ENCODE data around the gene GVQW3. TPM values are rescaled to one million over a fixed set of nuclear protein-coding genes. Genes with fewer than 3 reads are reported as not detected.

Gene GVQW3
- total and polyA plus RNA-seq, 2 of the 13 experiments (the other 11 are each of a cell fraction or from before 2014, with no cell fraction given): 5.0 to 5.6 TPM

DNA sequence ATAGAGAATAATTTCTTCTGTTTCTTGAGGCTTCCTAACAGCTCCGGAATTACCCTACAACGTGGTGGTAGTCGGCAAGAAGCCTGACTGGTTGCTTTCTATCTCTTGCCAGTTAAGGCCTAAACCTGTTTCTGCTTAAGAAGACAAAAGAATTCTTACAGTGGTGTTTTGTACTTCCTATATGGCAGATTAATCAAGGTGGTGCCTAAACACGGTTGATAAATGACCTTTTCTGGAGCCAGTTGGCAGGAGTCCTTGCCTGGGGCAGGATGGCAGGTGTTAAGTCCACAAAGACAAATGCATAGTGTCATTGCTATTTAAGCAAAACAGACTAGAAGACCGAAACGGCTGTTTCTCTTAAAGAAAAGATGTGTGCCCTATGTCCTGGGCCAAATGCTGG, 9.9 kb downstream of the GVQW3 start:
- Histone ChIP-seq H3K4me2 (ENCODE audit: low read depth, low read length) (no peak overlapping the region), H3K9ac (ENCODE audit: insufficient read depth, low read depth, low read length) (no peak overlapping the region), H3K27ac (ENCODE audit: extremely low read length, insufficient read depth, low read length) (no peak overlapping the region), H3K36me3 (replicated peaks in 1 of 2; ENCODE audit: control insufficient read depth in 1 of 2, insufficient read depth in 2 of 2, low read length in 2 of 2) (no peaks in the 10 kb centered on the region), H3K4me3 (replicated peaks in 1 of 3; ENCODE audit: insufficient read depth in 1 of 3, low read depth in 2 of 3, low read length in 3 of 3) (no peak overlapping the region), H3K27me3 (ENCODE audit: control insufficient read depth in 1 of 2, insufficient read depth in 2 of 2, low read length in 2 of 2) (no peaks in the 10 kb centered on the region), H4K20me1 (ENCODE audit: insufficient read depth, low read length) (no peaks in the 10 kb centered on the region), H3K79me2 (ENCODE audit: insufficient read depth, low read length) (no peaks in the 10 kb centered on the region), H3K4me1 (ENCODE audit: insufficient read depth, low read length) (peaks cover 28% of the 10 kb centered on the region), H3K9me3 (ENCODE audit: low read length) (no peaks in the 10 kb centered on the region), H2AFZ (ENCODE audit: low read length) (no peak overlapping the region)
- intact Hi-C loops (cut with micrococcal nuclease; ENCODE audit: unreplicated experiment): no loop called here
- no TSS peak for BruUV-seq (replicated peaks)
- CTCF ChIA-PET (ENCODE audit: low intra/inter-chr PET ratio, low total read pairs): no interaction called here
- WGBS (ENCODE audit: low lambda C conversion rate): 81% methylated on average over 6 of the region's 6 CpGs
- TF ChIP-seq CCDC6 (CRISPR knock-in tag; IDR thresholded peaks at IDR 0.05) (no peak), ATM (IDR thresholded peaks at IDR 0.05; ENCODE audit: borderline replicate concordance) (no peak)
- TF ChIP-seq, protein P1, sequence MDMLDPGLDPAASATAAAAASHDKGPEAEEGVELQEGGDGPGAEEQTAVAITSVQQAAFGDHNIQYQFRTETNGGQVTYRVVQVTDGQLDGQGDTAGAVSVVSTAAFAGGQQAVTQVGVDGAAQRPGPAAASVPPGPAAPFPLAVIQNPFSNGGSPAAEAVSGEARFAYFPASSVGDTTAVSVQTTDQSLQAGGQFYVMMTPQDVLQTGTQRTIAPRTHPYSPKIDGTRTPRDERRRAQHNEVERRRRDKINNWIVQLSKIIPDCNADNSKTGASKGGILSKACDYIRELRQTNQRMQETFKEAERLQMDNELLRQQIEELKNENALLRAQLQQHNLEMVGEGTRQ (IDR thresholded peaks at IDR 0.05; ENCODE audit: low read depth, low read length): no peak
- TF ChIP-seq, protein P1 (CRISPR knock-in tag; IDR thresholded peaks at IDR 0.05; ENCODE audit: borderline replicate concordance): no peak
- FAIRE-seq: no peak
- ATAC-seq: no peak
- no peak for DNase-seq (ENCODE audit: low spot score)
- POLR2A ChIA-PET: interaction anchor here (1.4 kb wide), 1 partner anchor 53 kb away, joined by 4 read pairs; the partner anchor contains the start of gene EMSY
- in situ Hi-C loops (cut with HindIII; ENCODE audit: extremely low pct_ligation_motif_present, low pct_unique_long_range_greater_than_20kb): no loop called here

DNA sequence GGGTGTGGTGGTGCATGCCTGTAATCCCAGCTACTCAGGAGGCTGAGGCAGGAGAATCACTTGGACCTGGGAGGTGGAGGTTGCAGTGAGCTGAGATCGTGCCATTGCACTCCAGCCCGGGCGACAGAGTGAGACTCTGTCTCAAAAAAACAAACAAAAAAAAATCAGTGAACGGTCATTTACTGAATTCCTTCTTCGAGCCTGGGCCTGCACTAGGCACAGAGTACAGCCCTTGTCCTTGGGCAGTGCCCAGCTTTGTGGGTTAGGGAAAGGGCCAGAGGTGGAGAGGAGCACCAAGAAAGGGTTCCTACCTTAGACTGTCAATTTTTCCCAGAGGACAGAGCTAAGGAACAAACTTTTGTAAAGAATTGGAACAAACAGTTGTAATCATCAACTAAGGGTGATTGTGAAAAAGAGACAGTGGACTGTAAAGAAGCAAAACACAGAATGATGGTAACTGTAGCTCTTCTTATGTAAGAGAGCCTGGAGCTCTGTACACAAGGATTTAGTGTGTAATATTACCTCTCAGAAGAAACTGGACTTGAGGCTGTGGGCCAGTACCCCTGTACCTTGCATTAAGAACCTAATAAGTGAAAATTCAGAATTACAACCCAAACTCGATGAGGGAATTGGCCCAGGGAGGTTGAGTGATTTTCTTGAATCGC, 10.8 kb downstream of the GVQW3 start:
- Histone ChIP-seq H2AFZ (ENCODE audit: low read length) (peak overlapping the region; percentile 45), H3K79me2 (ENCODE audit: insufficient read depth, low read length) (no peaks in the 10 kb centered on the region), H3K36me3 (replicated peaks in 1 of 2; ENCODE audit: control insufficient read depth in 1 of 2, insufficient read depth in 2 of 2, low read length in 2 of 2) (no peaks in the 10 kb centered on the region), H3K27me3 (ENCODE audit: control insufficient read depth in 1 of 2, insufficient read depth in 2 of 2, low read length in 2 of 2) (no peaks in the 10 kb centered on the region), H3K4me3 (replicated peaks in 1 of 3; ENCODE audit: insufficient read depth in 1 of 3, low read depth in 2 of 3, low read length in 3 of 3) (peak overlapping the region in 2 of 3 experiments; percentile 12 to 24; a peak in 3 of 6 replicates), H3K9me3 (ENCODE audit: low read length) (no peaks in the 10 kb centered on the region), H3K4me2 (ENCODE audit: low read depth, low read length) (peak overlapping the region; percentile 59), H4K20me1 (ENCODE audit: insufficient read depth, low read length) (no peaks in the 10 kb centered on the region), H3K27ac (ENCODE audit: extremely low read length, insufficient read depth, low read length) (peak overlapping the region; percentile 57), H3K4me1 (ENCODE audit: insufficient read depth, low read length) (peaks cover 20% of the 10 kb centered on the region), H3K9ac (ENCODE audit: insufficient read depth, low read depth, low read length) (0 out of 2 replicates have a peak overlapping the region, but pooled peaks have one; percentile 11)
- CTCF ChIA-PET (ENCODE audit: low intra/inter-chr PET ratio, low total read pairs): no interaction called here
- intact Hi-C loops (cut with micrococcal nuclease; ENCODE audit: unreplicated experiment): no loop called here
- FAIRE-seq (no peak), ATAC-seq (peak; percentile 79), DNase-seq (ENCODE audit: low spot score) (no peak)
- POLR2A ChIA-PET: interaction anchor here (1.2 to 1.4 kb wide), 2 partner anchors 10 to 52 kb away, joined by 4 to 7 read pairs; partner anchors contain the start of gene EMSY
- in situ Hi-C loops (cut with HindIII; ENCODE audit: extremely low pct_ligation_motif_present, low pct_unique_long_range_greater_than_20kb): no loop called here
- BruUV-seq (replicated peaks): no TSS peak
- WGBS (ENCODE audit: low lambda C conversion rate): 5% methylated on average over 7 of the region's 7 CpGs
- no peak for TF ChIP-seq SOX13 (IDR thresholded peaks at IDR 0.05)
- TF ChIP-seq SOX13 (CRISPR knock-in tag; conservative IDR thresholded peaks at IDR 0.05 in 1 of 2, IDR thresholded peaks at IDR 0.05 in 1 of 2): peak in 1 of 2 experiments; percentile 47; a peak in 1 of 4 replicates
- TF ChIP-seq, protein P2, sequence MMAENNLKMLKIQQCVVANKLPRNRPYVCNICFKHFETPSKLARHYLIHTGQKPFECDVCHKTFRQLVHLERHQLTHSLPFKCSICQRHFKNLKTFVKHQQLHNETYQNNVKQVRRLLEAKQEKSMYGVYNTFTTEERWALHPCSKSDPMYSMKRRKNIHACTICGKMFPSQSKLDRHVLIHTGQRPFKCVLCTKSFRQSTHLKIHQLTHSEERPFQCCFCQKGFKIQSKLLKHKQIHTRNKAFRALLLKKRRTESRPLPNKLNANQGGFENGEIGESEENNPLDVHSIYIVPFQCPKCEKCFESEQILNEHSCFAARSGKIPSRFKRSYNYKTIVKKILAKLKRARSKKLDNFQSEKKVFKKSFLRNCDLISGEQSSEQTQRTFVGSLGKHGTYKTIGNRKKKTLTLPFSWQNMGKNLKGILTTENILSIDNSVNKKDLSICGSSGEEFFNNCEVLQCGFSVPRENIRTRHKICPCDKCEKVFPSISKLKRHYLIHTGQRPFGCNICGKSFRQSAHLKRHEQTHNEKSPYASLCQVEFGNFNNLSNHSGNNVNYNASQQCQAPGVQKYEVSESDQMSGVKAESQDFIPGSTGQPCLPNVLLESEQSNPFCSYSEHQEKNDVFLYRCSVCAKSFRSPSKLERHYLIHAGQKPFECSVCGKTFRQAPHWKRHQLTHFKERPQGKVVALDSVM (CRISPR knock-in tag; IDR thresholded peaks at IDR 0.05): peak; percentile 92
- TF ChIP-seq GFI1 (CRISPR knock-in tag; IDR thresholded peaks at IDR 0.05; ENCODE audit: borderline replicate concordance): peak; percentile 37; the same call in 1 of the 2 replicates
- TF ChIP-seq, protein P3, sequence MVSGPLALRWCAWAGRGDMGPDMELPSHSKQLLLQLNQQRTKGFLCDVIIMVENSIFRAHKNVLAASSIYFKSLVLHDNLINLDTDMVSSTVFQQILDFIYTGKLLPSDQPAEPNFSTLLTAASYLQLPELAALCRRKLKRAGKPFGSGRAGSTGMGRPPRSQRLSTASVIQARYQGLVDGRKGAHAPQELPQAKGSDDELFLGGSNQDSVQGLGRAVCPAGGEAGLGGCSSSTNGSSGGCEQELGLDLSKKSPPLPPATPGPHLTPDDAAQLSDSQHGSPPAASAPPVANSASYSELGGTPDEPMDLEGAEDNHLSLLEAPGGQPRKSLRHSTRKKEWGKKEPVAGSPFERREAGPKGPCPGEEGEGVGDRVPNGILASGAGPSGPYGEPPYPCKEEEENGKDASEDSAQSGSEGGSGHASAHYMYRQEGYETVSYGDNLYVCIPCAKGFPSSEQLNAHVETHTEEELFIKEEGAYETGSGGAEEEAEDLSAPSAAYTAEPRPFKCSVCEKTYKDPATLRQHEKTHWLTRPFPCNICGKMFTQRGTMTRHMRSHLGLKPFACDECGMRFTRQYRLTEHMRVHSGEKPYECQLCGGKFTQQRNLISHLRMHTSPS (CRISPR knock-in tag; IDR thresholded peaks at IDR 0.05; ENCODE audit: low read depth): 0 out of 2 replicates have a peak, but pooled peaks have one; percentile 37
